CD14-positive monocyte (primary cell): Measurements from ENCODE around the gene DUSP9. TPM values are rescaled to one million over a fixed set of nuclear protein-coding genes. Genes with fewer than 3 reads are reported as not detected.
A peak's percentile ranks its signal among the peaks of the same experiment; 100 is the strongest.

Source experiments
- DNase-seq, 3 donors: peaks; one replicate each; pipeline ENCODE4 v3.0.0-alpha.2; 2011 to 2022
- H2AFZ ChIP-seq: 2 replicates; pipeline ENCODE4 v1.6.0; 2012; ENCODE audit warnings: mild to moderate bottlenecking, low read depth, low read length, inconsistent platforms; ENCODE audit not compliant: insufficient read depth, poor library complexity, severe bottlenecking
- H3K27ac ChIP-seq, 2 donors: 1 replicate in 1 of 2; 2 replicates in 1 of 2; pipeline ENCODE4 v1.5.1; 2012 to 2013; ENCODE audit warnings: low read length in 2 of 2, control low read depth in 1 of 2, inconsistent platforms in 1 of 2, low read depth in 1 of 2, mild to moderate bottlenecking in 1 of 2
- H3K27me3 ChIP-seq, 2 donors: one replicate each; pipeline versions ENCODE4 v1.6.0 to v1.6.1; 2011 to 2013; ENCODE audit warnings: low read length in 2 of 2; ENCODE audit not compliant: control insufficient read depth in 2 of 2, insufficient read depth in 2 of 2
- H3K36me3 ChIP-seq, 2 donors: replicated peaks in 1 of 2; 1 replicate in 1 of 2; 2 replicates in 1 of 2; pipeline versions ENCODE4 v1.5.1 to v1.6.1; 2012 to 2013; ENCODE audit warnings: low read length in 2 of 2, control low read depth in 1 of 2, inconsistent platforms in 1 of 2, mild to moderate bottlenecking in 1 of 2; ENCODE audit not compliant: insufficient read depth in 2 of 2, control insufficient read depth in 1 of 2
- H3K4me1 ChIP-seq, 2 donors: 1 replicate in 1 of 2; 2 replicates in 1 of 2; pipeline versions ENCODE4 v1.5.1 to v1.6.1; 2012 to 2013; ENCODE audit warnings: low read length in 2 of 2, control low read depth in 1 of 2, inconsistent platforms in 1 of 2, mild to moderate bottlenecking in 1 of 2, moderate library complexity in 1 of 2; ENCODE audit not compliant: insufficient read depth in 2 of 2, control insufficient read depth in 1 of 2
- H3K4me2 ChIP-seq: replicated peaks from 2 replicates; pipeline ENCODE3; 2012; ENCODE audit warnings: low read length, moderate library complexity, mild to moderate bottlenecking; ENCODE audit not compliant: poor library complexity, severe bottlenecking; ENCODE audit errors: extremely low read depth
- H3K4me3 ChIP-seq, 3 experiments: fragments of 200-600 bp in 1 of 3; sonication (generic) in 1 of 3; replicated peaks in 1 of 3; 1 replicate in 2 of 3; 2 replicates in 1 of 3; pipeline ENCODE4 v1.5.1; 2011 to 2013; ENCODE audit warnings: low read length in 3 of 3, mild to moderate bottlenecking in 3 of 3, control low read depth in 2 of 3, low read depth in 2 of 3, inconsistent platforms in 1 of 3, moderate library complexity in 1 of 3
- H3K79me2 ChIP-seq: 2 replicates; pipeline ENCODE4 v1.6.0; 2012; ENCODE audit warnings: mild to moderate bottlenecking, control low read depth, inconsistent platforms, low read length, moderate library complexity; ENCODE audit not compliant: insufficient read depth
- H3K9ac ChIP-seq: 2 replicates; pipeline ENCODE4 v1.6.0; 2017; ENCODE audit warnings: low read length, mild to moderate bottlenecking; ENCODE audit not compliant: insufficient read depth, poor library complexity, severe bottlenecking
- H3K9me3 ChIP-seq, 2 donors: replicated peaks in 1 of 2; 1 replicate in 1 of 2; 2 replicates in 1 of 2; pipeline versions ENCODE4 v1.5.1 to v1.6.1; 2012 to 2013; ENCODE audit warnings: low read length in 2 of 2, control low read depth in 1 of 2; ENCODE audit not compliant: control insufficient read depth in 1 of 2, insufficient read depth in 1 of 2
- H4K20me1 ChIP-seq: 2 replicates; pipeline ENCODE4 v1.6.0; 2012; ENCODE audit warnings: mild to moderate bottlenecking, low read length, control low read depth, moderate library complexity; ENCODE audit not compliant: insufficient read depth
- H3K27ac Mint-ChIP-seq, 7 donors: one replicate each; pipeline ENCODE4 v1.8.0; 2020; ENCODE audit warnings: mild to moderate bottlenecking in 7 of 7, mixed read lengths in 7 of 7, moderate library complexity in 6 of 7, inconsistent platforms in 2 of 7
- H3K27me3 Mint-ChIP-seq, 3 donors: one replicate each; pipeline ENCODE4 v1.8.0; 2021 to 2022; ENCODE audit warnings: low read depth in 3 of 3, mild to moderate bottlenecking in 3 of 3, mixed read lengths in 3 of 3, moderate library complexity in 3 of 3, inconsistent platforms in 1 of 3
- H3K36me3 Mint-ChIP-seq, 2 donors: one replicate each; pipeline ENCODE4 v1.8.0; 2020; ENCODE audit warnings: mixed read lengths in 2 of 2, inconsistent platforms in 1 of 2, mild to moderate bottlenecking in 1 of 2
- H3K4me1 Mint-ChIP-seq: one replicate; pipeline ENCODE4 v1.8.0; 2020; ENCODE audit warnings: mild to moderate bottlenecking, mixed read lengths
- H3K4me3 Mint-ChIP-seq, 2 donors: one replicate each; pipeline ENCODE4 v1.8.0; 2020; ENCODE audit warnings: mild to moderate bottlenecking in 2 of 2, mixed read lengths in 2 of 2, moderate library complexity in 1 of 2
- H3K9me3 Mint-ChIP-seq, 7 donors: one replicate each; pipeline ENCODE4 v1.8.0; 2020 to 2022; ENCODE audit warnings: mixed read lengths in 7 of 7, mild to moderate bottlenecking in 6 of 7, moderate library complexity in 6 of 7, inconsistent platforms in 2 of 7
- CTCF ChIP-seq: fragments of 200-600 bp; IDR thresholded peaks from one replicate; pipeline ENCODE4 v1.8.0; 2022; ENCODE audit warnings: antibody characterized with exemption, mild to moderate bottlenecking
- WGBS: methylation state at CpG from one replicate; pipeline ENCODE4 v1.1.5; 2013; ENCODE audit warnings: missing lambda C conversion rate; ENCODE audit not compliant: insufficient coverage; 5-methylcytosine and 5-hydroxymethylcytosine counted together
- intact Hi-C, 2 donors: fragments of 100-400 bp; cut with micrococcal nuclease; formaldehyde crosslinking; loops; one replicate each; pipeline versions ENCODE4 v1.15.0 to v1.15.1; 2023
- polyA plus RNA-seq, 3 donors: library from polyadenylated mRNA; depleted of rRNA in 1 of 3; unstranded in 2 of 3; stranded (reverse) in 1 of 3; fragments of 300-500 nt in 2 of 3; fragments of >200 nt in 1 of 3; fragmentation: Illumina TruSeq in 2 of 3; gene quantifications; 1 replicate in 2 of 3; 2 replicates in 1 of 3; pipeline ENCODE4 v1.2.3, GENCODE V29; 2012 to 2021

The DUSP9 gene
- polyA plus RNA-seq, 3 donors = not detected

GRCh38 chrX:153641627-153642026 lies 5.4 kb upstream of the DUSP9 start:
- peaks cover 15 to 48% of the 10 kb centered on the region in 2 donors for H3K27me3 ChIP-seq

GRCh38 chrX:153642051-153642654 lies 4.8 kb upstream of the DUSP9 start:
- H3K4me3 Mint-ChIP-seq = peak overlapping the region in 1 of 2 donors; percentile 57
- WGBS = 1% methylated on average over 19 of the region's 62 CpGs

More at GRCh38 chrX:153641627-153642026, 5.4 kb upstream of the DUSP9 start:
- peaks cover 0 to 1% of the 10 kb centered on the region in 2 donors for H3K36me3 Mint-ChIP-seq
- no peak for TF ChIP-seq CTCF
- H2AFZ ChIP-seq = no peak overlapping the region
- WGBS = no CpG with 5 or more reads among the region's 8 CpGs
- no peak overlapping the region for H3K4me2 ChIP-seq
- peaks cover 2% of the 10 kb centered on the region for H3K4me1 Mint-ChIP-seq
- peaks cover 43 to 66% (median 65%) of the 10 kb centered on the region in 3 donors for H3K27me3 Mint-ChIP-seq
- H3K9me3 ChIP-seq = peaks cover 0 to 12% of the 10 kb centered on the region in 2 donors
- H3K4me3 ChIP-seq = no peak overlapping the region
- H3K4me3 Mint-ChIP-seq = peak overlapping the region in 1 of 2 donors; percentile 57
- no peak overlapping the region for H3K9ac ChIP-seq
- no peak for DNase-seq
- peak overlapping the region in 1 of 7 donors; percentile 37 for H3K27ac Mint-ChIP-seq
- no peaks in the 10 kb centered on the region for H3K79me2 ChIP-seq
- H3K27ac ChIP-seq = no peak overlapping the region
- peaks cover 0 to 21% (median 8%) of the 10 kb centered on the region in 7 donors for H3K9me3 Mint-ChIP-seq
- peaks cover 0 to 3% of the 10 kb centered on the region in 2 donors for H3K4me1 ChIP-seq
- no peaks in the 10 kb centered on the region for H4K20me1 ChIP-seq
- no peaks in the 10 kb centered on the region for H3K36me3 ChIP-seq
- intact Hi-C loops = no loop called here

More at GRCh38 chrX:153642051-153642654, 4.8 kb upstream of the DUSP9 start:
- H3K4me1 Mint-ChIP-seq = peaks cover 2% of the 10 kb centered on the region
- H3K9me3 Mint-ChIP-seq = peaks cover 0 to 21% (median 8%) of the 10 kb centered on the region in 7 donors
- H3K36me3 Mint-ChIP-seq = peaks cover 0 to 1% of the 10 kb centered on the region in 2 donors
- Histone ChIP-seq H3K9me3 (peaks cover 0 to 12% of the 10 kb centered on the region in 2 donors), H3K79me2 (no peaks in the 10 kb centered on the region), H3K36me3 (no peaks in the 10 kb centered on the region), H2AFZ (no peak overlapping the region), H3K4me2 (no peak overlapping the region), H3K27me3 (peaks cover 16 to 50% of the 10 kb centered on the region in 2 donors), H4K20me1 (no peaks in the 10 kb centered on the region), H3K4me3 (no peak overlapping the region), H3K9ac (no peak overlapping the region), H3K4me1 (peaks cover 0 to 3% of the 10 kb centered on the region in 2 donors), H3K27ac (no peak overlapping the region)
- H3K27ac Mint-ChIP-seq = no peak overlapping the region
- no peak for DNase-seq
- peaks cover 43 to 67% (median 63%) of the 10 kb centered on the region in 3 donors for H3K27me3 Mint-ChIP-seq
- TF ChIP-seq CTCF = no peak
- intact Hi-C loops = no loop called here
